Measurements from ENCODE around the gene LMF1. TPM values are rescaled to one million over a fixed set of nuclear protein-coding genes. Genes with fewer than 3 reads are reported as not detected.

LMF1 gene
- total and polyA plus RNA-seq, 9 of the 15 experiments (the other 6 are each of a cell fraction or from before 2014, with no cell fraction given), result 0.11 to 1.6 (median 0.55) TPM; not detected in 1

DNA sequence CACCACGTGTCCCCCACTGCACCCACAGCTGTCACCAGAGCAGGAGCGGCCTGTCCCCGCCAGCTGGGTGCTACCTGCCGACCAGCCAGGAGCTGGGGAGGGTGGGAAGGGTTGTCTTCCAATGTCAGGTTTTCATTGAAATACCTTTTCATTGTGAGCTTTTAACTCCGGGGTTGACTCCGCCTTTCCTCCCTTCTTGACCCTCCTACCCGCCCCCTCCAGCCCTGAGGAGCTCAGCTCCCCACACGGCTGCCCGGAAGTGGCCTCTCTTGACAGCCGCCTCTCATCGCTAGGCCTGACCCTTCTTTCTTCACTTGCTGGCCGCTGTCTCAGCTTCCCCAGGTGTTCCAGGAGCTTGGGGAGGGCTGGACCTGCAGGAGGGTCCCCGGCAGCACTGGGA lies 149.0 kb downstream of the LMF1 start:
- Histone ChIP-seq H3K27me3 (ENCODE audit: control insufficient read depth in 2 of 2, insufficient read depth in 2 of 2, low read length in 2 of 2) (peaks cover 63 to 93% of the 10 kb centered on the region in 2 experiments), H2AFZ (ENCODE audit: low read depth, low read length) (no peak overlapping the region), H3K4me1 (replicated peaks in 1 of 2; ENCODE audit: control insufficient read depth in 2 of 2, insufficient read depth in 2 of 2, low read length in 2 of 2) (peaks cover 0 to 36% of the 10 kb centered on the region in 2 experiments; a peak in 2 of 5 replicates), H3K36me3 (ENCODE audit: control insufficient read depth, insufficient read depth, low read length) (no peaks in the 10 kb centered on the region), H3K4me3 (no peak overlapping the region), H3K9me1 (ENCODE audit: control insufficient read depth, insufficient read depth, low read length) (no peaks in the 10 kb centered on the region), H4K20me1 (replicated peaks; ENCODE audit: control insufficient read depth, insufficient read depth, low read length) (no peaks in the 10 kb centered on the region), H3K9me3 (replicated peaks; ENCODE audit: control insufficient read depth, insufficient read depth, low read depth, low read length) (no peaks in the 10 kb centered on the region; the same call in 1 of the 2 replicates), H3K27ac (ENCODE audit: extremely low read depth, low read depth, low read length) (no peak overlapping the region), H3K4me2 (ENCODE audit: insufficient read depth, low read length) (no peak overlapping the region), H3K9ac (ENCODE audit: insufficient read depth in 1 of 2, low read depth in 2 of 2, low read length in 2 of 2) (peak overlapping the region in 1 of 2 experiments; percentile 17; a peak in 1 of 4 replicates), H3K79me2 (ENCODE audit: control insufficient read depth, insufficient read depth, low read length) (no peaks in the 10 kb centered on the region)
- TF ChIP-seq ZNF165 (CRISPR knock-in tag; IDR thresholded peaks at IDR 0.05; ENCODE audit: borderline replicate concordance) (no peak), PHTF2 (CRISPR knock-in tag; IDR thresholded peaks at IDR 0.05) (no peak), ZBTB8A (IDR thresholded peaks at IDR 0.05; ENCODE audit: partially characterized antibody) (no peak), COPS2 (conservative IDR thresholded peaks at IDR 0.05) (no peak), FOXK1 (CRISPR knock-in tag; IDR thresholded peaks at IDR 0.05; ENCODE audit: borderline replicate concordance) (no peak), BRCA1 (IDR thresholded peaks at IDR 0.05) (no peak), BRCA1 (CRISPR knock-in tag; IDR thresholded peaks at IDR 0.05) (no peak), ZNF766 (CRISPR knock-in tag; conservative IDR thresholded peaks at IDR 0.05) (no peak), FOXJ3 (CRISPR knock-in tag; IDR thresholded peaks at IDR 0.05) (no peak), ZNF507 (tag; conservative IDR thresholded peaks at IDR 0.05) (no peak), MEIS2 (IDR thresholded peaks at IDR 0.05; ENCODE audit: partially characterized antibody) (no peak), OTX1 (CRISPR knock-in tag; IDR thresholded peaks at IDR 0.05) (no peak)
- TF ChIP-seq, protein P1, sequence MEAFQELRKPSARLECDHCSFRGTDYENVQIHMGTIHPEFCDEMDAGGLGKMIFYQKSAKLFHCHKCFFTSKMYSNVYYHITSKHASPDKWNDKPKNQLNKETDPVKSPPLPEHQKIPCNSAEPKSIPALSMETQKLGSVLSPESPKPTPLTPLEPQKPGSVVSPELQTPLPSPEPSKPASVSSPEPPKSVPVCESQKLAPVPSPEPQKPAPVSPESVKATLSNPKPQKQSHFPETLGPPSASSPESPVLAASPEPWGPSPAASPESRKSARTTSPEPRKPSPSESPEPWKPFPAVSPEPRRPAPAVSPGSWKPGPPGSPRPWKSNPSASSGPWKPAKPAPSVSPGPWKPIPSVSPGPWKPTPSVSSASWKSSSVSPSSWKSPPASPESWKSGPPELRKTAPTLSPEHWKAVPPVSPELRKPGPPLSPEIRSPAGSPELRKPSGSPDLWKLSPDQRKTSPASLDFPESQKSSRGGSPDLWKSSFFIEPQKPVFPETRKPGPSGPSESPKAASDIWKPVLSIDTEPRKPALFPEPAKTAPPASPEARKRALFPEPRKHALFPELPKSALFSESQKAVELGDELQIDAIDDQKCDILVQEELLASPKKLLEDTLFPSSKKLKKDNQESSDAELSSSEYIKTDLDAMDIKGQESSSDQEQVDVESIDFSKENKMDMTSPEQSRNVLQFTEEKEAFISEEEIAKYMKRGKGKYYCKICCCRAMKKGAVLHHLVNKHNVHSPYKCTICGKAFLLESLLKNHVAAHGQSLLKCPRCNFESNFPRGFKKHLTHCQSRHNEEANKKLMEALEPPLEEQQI (IDR thresholded peaks at IDR 0.05), result no peak
- TF ChIP-seq, protein P2, sequence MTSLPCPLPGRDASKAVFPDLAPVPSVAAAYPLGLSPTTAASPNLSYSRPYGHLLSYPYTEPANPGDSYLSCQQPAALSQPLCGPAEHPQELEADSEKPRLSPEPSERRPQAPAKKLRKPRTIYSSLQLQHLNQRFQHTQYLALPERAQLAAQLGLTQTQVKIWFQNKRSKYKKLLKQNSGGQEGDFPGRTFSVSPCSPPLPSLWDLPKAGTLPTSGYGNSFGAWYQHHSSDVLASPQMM (CRISPR knock-in tag; IDR thresholded peaks at IDR 0.05), result no peak
- TF ChIP-seq, protein P3, sequence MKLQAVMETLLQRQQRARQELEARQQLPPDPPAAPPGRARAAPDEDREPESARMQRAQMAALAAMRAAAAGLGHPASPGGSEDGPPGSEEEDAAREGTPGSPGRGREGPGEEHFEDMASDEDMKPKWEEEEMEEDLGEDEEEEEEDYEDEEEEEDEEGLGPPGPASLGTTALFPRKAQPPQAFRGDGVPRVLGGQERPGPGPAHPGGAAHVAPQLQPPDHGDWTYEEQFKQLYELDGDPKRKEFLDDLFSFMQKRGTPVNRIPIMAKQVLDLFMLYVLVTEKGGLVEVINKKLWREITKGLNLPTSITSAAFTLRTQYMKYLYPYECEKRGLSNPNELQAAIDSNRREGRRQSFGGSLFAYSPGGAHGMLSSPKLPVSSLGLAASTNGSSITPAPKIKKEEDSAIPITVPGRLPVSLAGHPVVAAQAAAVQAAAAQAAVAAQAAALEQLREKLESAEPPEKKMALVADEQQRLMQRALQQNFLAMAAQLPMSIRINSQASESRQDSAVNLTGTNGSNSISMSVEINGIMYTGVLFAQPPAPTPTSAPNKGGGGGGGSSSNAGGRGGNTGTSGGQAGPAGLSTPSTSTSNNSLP (IDR thresholded peaks at IDR 0.05; ENCODE audit: borderline replicate concordance, low read depth, low read length), result no peak
- TF ChIP-seq, protein P4, sequence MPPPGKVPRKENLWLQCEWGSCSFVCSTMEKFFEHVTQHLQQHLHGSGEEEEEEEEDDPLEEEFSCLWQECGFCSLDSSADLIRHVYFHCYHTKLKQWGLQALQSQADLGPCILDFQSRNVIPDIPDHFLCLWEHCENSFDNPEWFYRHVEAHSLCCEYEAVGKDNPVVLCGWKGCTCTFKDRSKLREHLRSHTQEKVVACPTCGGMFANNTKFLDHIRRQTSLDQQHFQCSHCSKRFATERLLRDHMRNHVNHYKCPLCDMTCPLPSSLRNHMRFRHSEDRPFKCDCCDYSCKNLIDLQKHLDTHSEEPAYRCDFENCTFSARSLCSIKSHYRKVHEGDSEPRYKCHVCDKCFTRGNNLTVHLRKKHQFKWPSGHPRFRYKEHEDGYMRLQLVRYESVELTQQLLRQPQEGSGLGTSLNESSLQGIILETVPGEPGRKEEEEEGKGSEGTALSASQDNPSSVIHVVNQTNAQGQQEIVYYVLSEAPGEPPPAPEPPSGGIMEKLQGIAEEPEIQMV (tag; conservative IDR thresholded peaks at IDR 0.05; ENCODE audit: low read depth), result no peak
- ATAC-seq, result peak; percentile 60; the same call in 2 of the 3 replicates
- no TSS peak for BruUV-seq (replicated peaks)
- in situ Hi-C loops (cut with MboI) (no loop called here), intact Hi-C loops (cut with micrococcal nuclease) (no loop called here)
- WGBS (ENCODE audit: insufficient coverage, low coverage, missing lambda C conversion rate), result 12% methylated on average over 12 of the region's 13 CpGs
- DNase-seq (ENCODE audit: extremely low read depth in 1 of 4, low spot score in 3 of 4), result no peak
- POLR2A ChIA-PET, result no interaction called here
- FAIRE-seq, result no peak
- CTCF ChIA-PET (ENCODE audit: low intra/inter-chr PET ratio), result no interaction called here

Data from K562 (cell line).